Testis (tissue), 2 donors: ENCODE results near the gene CCDC66.

ENCODE experiments used
- POLR2A ChIP-seq: fragments of 450-650 bp; IDR thresholded peaks from one replicate; pipeline ENCODE4 v1.6.1; 2017; ENCODE audit warnings: antibody characterized with exemption, mild to moderate bottlenecking, moderate library complexity
- TF ChIP-seq, protein P1 (sequence below), 3 experiments: fragments of 450-650 bp in 2 of 3; fragments of 200-600 bp in 1 of 3; sonication (generic) in 1 of 3; IDR thresholded peaks; one replicate each; pipeline ENCODE4 v1.5.1; 2016 to 2019; ENCODE audit warnings: antibody characterized with exemption in 3 of 3, mild to moderate bottlenecking in 2 of 3, moderate library complexity in 1 of 3

DNA sequence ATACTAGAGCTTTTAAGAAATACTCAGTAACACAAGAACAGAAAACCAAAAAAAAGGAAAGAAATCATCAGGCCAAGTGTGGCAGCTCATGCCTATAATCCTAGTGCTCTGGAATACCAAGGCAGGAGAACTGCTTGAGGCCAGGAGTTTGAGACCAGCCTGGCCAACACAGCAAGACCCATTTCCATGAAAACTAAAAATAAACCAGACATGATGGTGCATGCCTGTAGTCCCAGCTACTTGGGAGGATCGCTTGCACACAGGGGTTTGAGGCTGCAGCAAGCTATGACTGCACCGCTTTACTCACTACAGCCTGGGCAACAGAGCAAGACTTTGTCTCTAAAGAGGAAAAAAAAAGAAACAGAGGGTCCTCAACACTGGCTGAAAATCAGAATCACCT, 107.8 kb downstream of the CCDC66 start:
- TF ChIP-seq, protein P1, sequence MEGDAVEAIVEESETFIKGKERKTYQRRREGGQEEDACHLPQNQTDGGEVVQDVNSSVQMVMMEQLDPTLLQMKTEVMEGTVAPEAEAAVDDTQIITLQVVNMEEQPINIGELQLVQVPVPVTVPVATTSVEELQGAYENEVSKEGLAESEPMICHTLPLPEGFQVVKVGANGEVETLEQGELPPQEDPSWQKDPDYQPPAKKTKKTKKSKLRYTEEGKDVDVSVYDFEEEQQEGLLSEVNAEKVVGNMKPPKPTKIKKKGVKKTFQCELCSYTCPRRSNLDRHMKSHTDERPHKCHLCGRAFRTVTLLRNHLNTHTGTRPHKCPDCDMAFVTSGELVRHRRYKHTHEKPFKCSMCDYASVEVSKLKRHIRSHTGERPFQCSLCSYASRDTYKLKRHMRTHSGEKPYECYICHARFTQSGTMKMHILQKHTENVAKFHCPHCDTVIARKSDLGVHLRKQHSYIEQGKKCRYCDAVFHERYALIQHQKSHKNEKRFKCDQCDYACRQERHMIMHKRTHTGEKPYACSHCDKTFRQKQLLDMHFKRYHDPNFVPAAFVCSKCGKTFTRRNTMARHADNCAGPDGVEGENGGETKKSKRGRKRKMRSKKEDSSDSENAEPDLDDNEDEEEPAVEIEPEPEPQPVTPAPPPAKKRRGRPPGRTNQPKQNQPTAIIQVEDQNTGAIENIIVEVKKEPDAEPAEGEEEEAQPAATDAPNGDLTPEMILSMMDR (IDR thresholded peaks at IDR 0.05): no peak
- no peak for TF ChIP-seq POLR2A
